T-helper 1 cell treated with Interleukin-12 subunit alpha and Interleukin-12 subunit beta and Interleukin-4 antibody, amounts not matched to agents 30 μg/mL and 1 μg/mL, for 36 hours (primary cell): ENCODE measurements around the gene SLC31A1.

Experiments used
- H3K27ac Mint-ChIP-seq: one replicate; pipeline ENCODE4 v1.8.0; 2021; ENCODE audit warnings: mild to moderate bottlenecking, mixed read lengths
- H3K27me3 Mint-ChIP-seq: one replicate; pipeline ENCODE4 v1.8.0; 2021; ENCODE audit warnings: low read depth, mixed read lengths
- H3K36me3 Mint-ChIP-seq: one replicate; pipeline ENCODE4 v1.8.0; 2021; ENCODE audit warnings: low read depth, mixed read lengths
- H3K4me1 Mint-ChIP-seq: one replicate; pipeline ENCODE4 v1.8.0; 2021; ENCODE audit warnings: low read depth, mixed read lengths
- H3K4me3 Mint-ChIP-seq: one replicate; pipeline ENCODE4 v1.8.0; 2021; ENCODE audit warnings: mild to moderate bottlenecking, moderate library complexity, mixed read lengths
- H3K9me3 Mint-ChIP-seq: one replicate; pipeline ENCODE4 v1.8.0; 2021; ENCODE audit warnings: mixed read lengths

The SLC31A1 gene

GRCh38 chr9:113298311-113298710 lies 77.0 kb downstream of the SLC31A1 start:
- Mint-ChIP-seq H3K4me1 (peaks cover 1% of the 10 kb centered on the region), H3K36me3 (no peaks in the 10 kb centered on the region), H3K27ac (no peak overlapping the region), H3K9me3 (no peaks in the 10 kb centered on the region), H3K27me3 (peaks cover 16% of the 10 kb centered on the region), H3K4me3 (no peak overlapping the region)

GRCh38 chr9:113298924-113299770 lies 77.8 kb downstream of the SLC31A1 start:
- Mint-ChIP-seq H3K4me1 (peaks cover 1% of the 10 kb centered on the region), H3K9me3 (no peaks in the 10 kb centered on the region), H3K4me3 (no peak overlapping the region), H3K27me3 (peaks cover 17% of the 10 kb centered on the region), H3K27ac (no peak overlapping the region), H3K36me3 (no peaks in the 10 kb centered on the region)

- peaks cover 17% of the 10 kb centered on the region for H3K27me3 Mint-ChIP-seq
- H3K27ac Mint-ChIP-seq: no peak overlapping the region
- H3K4me3 Mint-ChIP-seq: no peak overlapping the region
- no peaks in the 10 kb centered on the region for H3K36me3 Mint-ChIP-seq
- peaks cover 1% of the 10 kb centered on the region for H3K4me1 Mint-ChIP-seq
- H3K9me3 Mint-ChIP-seq: no peaks in the 10 kb centered on the region
These were observed 78.5 kb downstream of the SLC31A1 start for GRCh38 chr9:113299800-113300292.

GRCh38 chr9:113301548-113301947 lies 80.2 kb downstream of the SLC31A1 start:
- no peak overlapping the region for H3K4me3 Mint-ChIP-seq
- no peaks in the 10 kb centered on the region for H3K9me3 Mint-ChIP-seq
- peaks cover 17% of the 10 kb centered on the region for H3K27me3 Mint-ChIP-seq
- H3K27ac Mint-ChIP-seq: no peak overlapping the region
- H3K4me1 Mint-ChIP-seq: peaks cover 1% of the 10 kb centered on the region
- H3K36me3 Mint-ChIP-seq: no peaks in the 10 kb centered on the region

GRCh38 chr9:113302792-113303418 lies 81.6 kb downstream of the SLC31A1 start, which contains the start of gene RNF183:
RNF183 (minus strand) TSS chr9:113303376; CDS start chr9:113298184, 5,192 bp downstream.
- H3K36me3 Mint-ChIP-seq: no peaks in the 10 kb centered on the region
- no peaks in the 10 kb centered on the region for H3K9me3 Mint-ChIP-seq
- no peak within 1 kb of the TSS for H3K4me3 Mint-ChIP-seq
- peaks cover 1% of the 10 kb centered on the region for H3K4me1 Mint-ChIP-seq
- peaks cover 17% of the 10 kb centered on the region for H3K27me3 Mint-ChIP-seq
- H3K27ac Mint-ChIP-seq: no peak within 1 kb of the TSS

- Mint-ChIP-seq H3K4me3 (no peak overlapping the region), H3K9me3 (no peaks in the 10 kb centered on the region), H3K36me3 (no peaks in the 10 kb centered on the region), H3K27ac (no peak overlapping the region), H3K27me3 (peaks cover 6% of the 10 kb centered on the region), H3K4me1 (no peaks in the 10 kb centered on the region)
These were observed 85.2 kb downstream of the SLC31A1 start for GRCh38 chr9:113306566-113306965.

- H3K36me3 Mint-ChIP-seq: no peaks in the 10 kb centered on the region
- H3K27ac Mint-ChIP-seq: no peak overlapping the region
- no peaks in the 10 kb centered on the region for H3K4me1 Mint-ChIP-seq
- H3K9me3 Mint-ChIP-seq: no peaks in the 10 kb centered on the region
- peaks cover 6% of the 10 kb centered on the region for H3K27me3 Mint-ChIP-seq
- H3K4me3 Mint-ChIP-seq: no peak overlapping the region
These were observed 86.1 kb downstream of the SLC31A1 start for GRCh38 chr9:113307396-113307975.

- Mint-ChIP-seq H3K36me3 (no peaks in the 10 kb centered on the region), H3K4me3 (no peak overlapping the region), H3K27me3 (no peaks in the 10 kb centered on the region), H3K4me1 (no peaks in the 10 kb centered on the region), H3K9me3 (no peaks in the 10 kb centered on the region), H3K27ac (no peak overlapping the region)
These were observed 88.0 kb downstream of the SLC31A1 start for GRCh38 chr9:113309204-113309813.

- H3K4me1 Mint-ChIP-seq: no peaks in the 10 kb centered on the region
- H3K27me3 Mint-ChIP-seq: no peaks in the 10 kb centered on the region
- H3K9me3 Mint-ChIP-seq: no peaks in the 10 kb centered on the region
- no peak overlapping the region for H3K27ac Mint-ChIP-seq
- no peak overlapping the region for H3K4me3 Mint-ChIP-seq
- no peaks in the 10 kb centered on the region for H3K36me3 Mint-ChIP-seq
These were observed 89.2 kb downstream of the SLC31A1 start for GRCh38 chr9:113310538-113310937.

GRCh38 chr9:113311961-113312360 lies 90.6 kb downstream of the SLC31A1 start:
- no peaks in the 10 kb centered on the region for H3K9me3 Mint-ChIP-seq
- no peaks in the 10 kb centered on the region for H3K4me1 Mint-ChIP-seq
- no peak overlapping the region for H3K4me3 Mint-ChIP-seq
- no peak overlapping the region for H3K27ac Mint-ChIP-seq
- H3K27me3 Mint-ChIP-seq: no peaks in the 10 kb centered on the region
- no peaks in the 10 kb centered on the region for H3K36me3 Mint-ChIP-seq

- Mint-ChIP-seq H3K4me3 (no peak overlapping the region), H3K9me3 (no peaks in the 10 kb centered on the region), H3K27me3 (no peaks in the 10 kb centered on the region), H3K27ac (no peak overlapping the region), H3K4me1 (no peaks in the 10 kb centered on the region), H3K36me3 (no peaks in the 10 kb centered on the region)
These were observed 91.9 kb downstream of the SLC31A1 start for GRCh38 chr9:113313261-113313660.
